Measurements from ENCODE around the gene FXYD3.

The FXYD3 gene

GRCh38 chr19:35160629-35161433, 45.2 kb downstream of the FXYD3 start:
- no peak for DNase-seq (ENCODE audit: low spot score)

- DNase-seq (ENCODE audit: low spot score) = no peak
These were observed 45.8 kb downstream of the FXYD3 start for GRCh38 chr19:35161434-35161743.

GRCh38 chr19:35162471-35163326, 47.1 kb downstream of the FXYD3 start:
- no peak for DNase-seq (ENCODE audit: low spot score)

DNA sequence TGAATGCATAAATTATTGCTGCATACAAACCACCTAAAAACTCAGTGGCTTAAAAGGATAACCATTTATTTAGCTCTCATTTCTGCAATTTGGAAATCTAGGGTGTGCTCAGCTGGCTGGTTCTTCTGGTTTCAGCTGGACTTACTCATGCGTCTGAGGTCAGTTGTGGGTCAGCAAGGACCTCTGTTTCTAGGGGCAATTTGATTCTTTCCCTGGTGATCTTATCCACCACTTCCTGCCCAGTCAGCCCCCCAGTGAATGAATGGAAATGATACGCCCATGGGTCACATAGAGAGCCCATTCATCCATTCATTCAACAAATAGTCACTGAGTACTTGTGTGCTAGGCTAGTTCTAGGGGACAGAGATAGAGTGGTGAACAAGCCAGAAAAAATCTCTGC, 48.8 kb downstream of the FXYD3 start:
- no peak for DNase-seq (ENCODE audit: low spot score)

DNA sequence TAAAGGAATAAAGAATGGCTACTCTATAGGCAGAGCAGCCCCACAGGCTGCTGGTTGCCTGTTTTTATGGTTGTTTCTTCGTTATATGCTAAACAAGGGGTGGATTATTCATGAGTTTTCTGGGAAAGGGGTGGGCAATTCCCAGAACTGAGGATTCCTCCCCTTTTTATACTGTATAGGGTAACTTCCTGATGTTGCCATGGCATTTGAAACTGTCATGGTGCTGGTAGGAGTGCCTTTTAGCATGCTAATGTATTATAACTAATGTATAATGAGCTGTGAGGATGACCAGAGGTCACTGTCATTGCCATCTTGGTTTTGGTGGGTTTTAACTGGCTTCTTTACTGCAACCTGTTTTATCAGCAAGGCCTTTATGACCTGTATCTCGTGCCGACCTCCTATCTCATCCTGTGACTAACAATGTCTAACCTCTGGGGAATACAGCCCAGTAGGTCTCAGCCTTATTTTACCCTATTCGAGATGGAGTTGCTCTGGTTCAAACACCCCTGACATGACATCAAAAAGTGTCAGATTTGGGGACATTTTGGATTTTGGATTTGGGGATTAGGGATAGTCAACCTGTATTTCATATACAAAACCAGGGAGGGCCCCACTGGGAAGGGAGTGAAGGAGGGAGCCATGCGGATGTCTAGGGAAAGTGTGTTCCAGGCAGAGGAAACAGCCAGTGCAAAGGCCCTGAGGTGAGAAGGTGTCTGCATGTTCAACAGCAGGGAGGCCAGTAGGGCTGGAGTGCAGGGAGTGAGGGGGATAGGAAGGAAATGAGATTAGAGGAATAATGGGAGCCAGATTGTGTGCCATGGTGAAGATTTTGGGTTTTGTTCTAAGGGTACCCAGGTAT, 49.8 kb downstream of the FXYD3 start:
- DNase-seq (ENCODE audit: low spot score) = no peak

GRCh38 chr19:35166100-35167063, 50.8 kb downstream of the FXYD3 start:
- DNase-seq (ENCODE audit: low spot score) = no peak

- no peak for DNase-seq (ENCODE audit: low spot score)
These were observed 51.9 kb downstream of the FXYD3 start for GRCh38 chr19:35167251-35168119.

GRCh38 chr19:35168196-35168595, 52.6 kb downstream of the FXYD3 start:
- no peak for DNase-seq (ENCODE audit: low spot score)

GRCh38 chr19:35169221-35169995, 53.8 kb downstream of the FXYD3 start:
- DNase-seq (ENCODE audit: low spot score) = no peak

DNA sequence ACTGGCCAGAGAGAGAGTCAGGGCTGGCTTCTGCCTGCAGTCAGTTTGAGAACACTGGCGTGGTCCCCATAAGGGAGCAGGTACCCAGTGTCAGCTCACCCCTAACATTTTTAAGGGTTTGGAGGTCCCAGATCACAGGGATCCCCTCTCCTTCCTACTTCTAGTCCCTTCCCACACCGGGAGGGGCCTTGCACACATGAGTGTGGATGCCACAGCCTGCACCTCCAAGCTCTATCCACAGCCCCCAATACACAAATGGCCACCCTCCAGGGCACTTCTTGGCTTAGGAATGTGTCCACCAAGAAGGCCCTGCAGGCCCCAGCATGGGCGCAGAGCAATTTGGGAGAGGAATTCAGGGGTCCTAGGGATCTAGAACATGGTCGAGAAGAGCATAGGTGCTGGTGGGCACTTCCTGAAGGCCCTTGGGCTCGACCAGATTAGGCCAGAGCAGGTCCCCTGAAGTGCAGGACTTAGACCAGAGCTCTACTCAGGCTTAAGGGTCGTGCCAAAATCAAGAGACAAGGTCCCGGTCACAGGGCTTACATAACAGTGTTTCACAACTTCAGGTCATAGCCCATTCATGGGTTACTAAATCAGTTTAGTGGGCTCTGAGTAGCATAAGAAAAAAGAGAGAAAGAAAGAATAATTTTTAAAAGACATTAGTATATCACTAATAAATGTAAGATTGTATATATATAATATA, 54.9 kb downstream of the FXYD3 start:
- no peak for DNase-seq (ENCODE audit: low spot score)

- no peak for DNase-seq (ENCODE audit: low spot score)
These were observed 56.1 kb downstream of the FXYD3 start for GRCh38 chr19:35171730-35172129.

Measured in CD4-positive, alpha-beta T cell treated with Interleukin-6 at 100 ng/mL for 8 hours (primary cell).